DMS153 (cell line): Measurements from ENCODE around the gene WT1.

Experiments used
- DNase-seq: peaks from one replicate; lab custom pipeline; 2025; lab: John Stamatoyannopoulos, UW

Gene WT1

DNA sequence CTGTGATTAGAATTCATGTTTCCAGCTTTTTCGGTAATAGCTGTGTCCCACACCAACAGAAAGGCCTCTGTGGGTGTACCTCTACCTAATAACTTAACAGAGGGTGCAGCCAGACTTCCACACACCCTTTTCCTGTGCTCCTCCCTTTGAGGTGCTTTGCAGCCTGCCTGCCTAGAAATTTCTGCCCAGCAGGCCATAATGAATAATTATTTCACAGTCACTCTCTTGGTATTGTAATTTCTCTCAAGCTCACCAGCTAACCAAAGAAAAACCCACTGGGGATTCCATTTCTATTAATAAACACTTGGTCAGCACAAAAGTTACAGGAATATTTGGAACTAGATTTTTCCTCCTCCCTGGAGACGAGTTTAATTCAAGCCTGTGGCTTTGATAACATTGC is 13.3 kb downstream of the WT1 start:
- DNase-seq = no peak

DNA sequence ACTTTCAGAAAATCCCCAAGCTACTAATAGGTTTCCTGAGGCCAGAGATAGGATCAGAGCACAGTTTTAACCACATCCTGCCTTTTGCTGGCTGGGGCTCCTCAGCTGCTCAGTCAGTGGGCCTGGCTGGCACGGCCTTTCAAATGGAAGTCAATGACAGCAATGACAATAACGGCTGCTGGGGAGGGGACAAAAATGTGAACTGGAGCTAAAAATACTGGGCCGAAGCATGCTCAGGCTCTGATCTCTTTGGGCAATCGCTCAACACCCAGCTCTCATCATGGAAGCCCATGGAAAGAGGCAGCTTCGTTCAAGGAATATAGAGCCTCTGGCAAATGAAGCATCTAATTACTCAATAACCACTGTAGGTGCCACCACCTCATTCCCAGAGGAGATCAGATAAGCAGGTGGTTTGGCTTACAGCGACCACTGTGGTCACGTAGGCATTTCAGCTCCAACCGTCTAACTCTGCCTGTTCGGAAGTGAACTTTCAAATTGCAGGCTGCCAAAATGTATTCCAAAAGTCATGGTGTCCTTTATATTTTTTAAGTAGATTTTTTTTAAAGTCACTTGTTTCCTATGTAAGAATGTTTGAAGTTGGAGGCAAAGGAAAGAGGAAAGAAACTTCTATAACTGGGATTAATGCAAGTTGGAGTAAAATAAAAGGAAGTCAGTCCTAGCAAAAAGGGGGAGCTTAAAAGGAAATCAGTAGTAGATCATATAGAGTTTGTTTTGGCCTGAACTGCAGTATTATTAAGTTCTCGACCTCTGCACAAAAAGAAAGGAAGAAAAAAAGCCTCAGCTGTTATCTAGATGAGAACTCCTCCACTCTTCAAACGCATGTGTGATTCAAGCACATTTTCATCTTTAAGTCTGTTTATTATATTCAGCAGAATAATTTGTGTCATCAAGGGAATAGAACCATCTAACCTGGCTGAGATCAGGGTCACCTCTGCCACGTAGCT is 14.1 kb downstream of the WT1 start:
- no peak for DNase-seq

DNA sequence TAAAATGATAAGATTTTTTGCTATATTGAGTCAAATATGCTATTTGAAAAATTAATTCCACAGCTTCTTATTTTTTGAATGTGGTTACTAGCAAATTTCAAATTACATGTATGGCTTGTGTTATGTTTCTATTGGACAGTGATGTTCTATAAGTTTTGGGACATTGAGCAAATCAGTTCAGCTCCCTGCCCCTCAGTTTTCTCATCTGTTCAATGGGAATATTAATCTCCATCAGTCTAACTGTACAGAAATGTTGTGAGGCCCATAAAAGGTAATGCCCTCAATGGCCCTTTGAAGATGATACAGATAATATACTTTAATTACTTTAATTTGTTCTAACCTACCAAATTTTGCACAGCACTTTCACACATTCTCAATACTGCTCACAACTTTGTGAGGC is 15.2 kb downstream of the WT1 start:
- no peak for DNase-seq

DNA sequence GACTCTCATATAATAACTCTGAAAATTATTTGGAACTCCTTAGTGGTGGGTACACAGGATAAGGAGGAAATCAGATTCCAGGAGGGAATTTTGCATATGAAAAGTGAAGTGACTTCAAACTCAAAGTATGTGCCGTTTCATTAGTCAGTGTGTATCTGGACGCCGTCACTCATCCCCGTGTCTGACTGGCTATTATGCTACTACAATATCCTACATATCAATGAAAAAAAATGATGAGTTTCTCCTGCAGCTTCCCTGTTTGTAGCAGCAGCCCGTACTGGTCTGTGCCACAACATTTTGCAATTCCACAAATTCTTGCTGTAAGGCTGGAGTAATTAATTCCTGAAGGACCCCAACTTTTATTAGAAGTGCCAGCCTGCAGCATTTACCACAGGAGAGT is 16.5 kb downstream of the WT1 start:
- no peak for DNase-seq

DNA sequence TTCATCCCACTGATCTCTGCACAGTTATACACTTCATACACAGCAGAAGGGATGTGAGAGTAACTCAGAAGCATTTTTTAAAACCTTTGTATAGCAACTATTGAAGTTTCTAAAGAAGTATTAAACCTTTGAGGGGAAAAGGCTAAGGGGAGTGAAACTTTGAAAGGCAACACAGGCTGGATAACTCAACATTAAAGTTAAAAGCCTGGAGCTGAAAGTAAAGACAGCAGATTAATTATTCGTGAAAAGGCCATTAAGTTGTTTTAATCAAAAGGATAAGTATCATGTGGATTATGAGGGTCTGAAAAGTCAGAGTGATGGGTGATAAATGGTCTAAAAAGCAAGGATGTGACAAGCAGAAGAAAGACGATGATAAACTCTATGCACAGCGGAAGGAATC is 17.5 kb downstream of the WT1 start:
- no peak for DNase-seq

DNA sequence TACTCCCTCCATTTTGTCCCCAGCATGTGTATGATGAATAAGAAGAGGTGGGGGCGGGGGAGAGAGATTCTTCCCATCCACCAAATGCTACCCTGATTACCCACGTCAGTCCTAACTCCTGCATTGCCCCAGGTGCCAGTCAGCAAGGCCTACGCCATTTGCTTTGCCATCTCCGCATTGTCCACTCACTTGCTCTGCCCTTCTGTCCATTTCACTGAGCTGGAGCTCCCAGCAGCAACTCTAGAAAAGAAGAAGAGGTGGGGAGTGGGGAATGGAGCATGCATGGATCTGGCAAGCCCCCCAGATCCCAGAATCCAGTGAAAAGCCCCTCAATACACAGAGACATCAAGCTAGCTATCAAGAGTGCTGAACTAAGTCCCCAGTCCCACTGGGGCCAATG is 19.0 kb downstream of the WT1 start:
- no peak for DNase-seq

DNA sequence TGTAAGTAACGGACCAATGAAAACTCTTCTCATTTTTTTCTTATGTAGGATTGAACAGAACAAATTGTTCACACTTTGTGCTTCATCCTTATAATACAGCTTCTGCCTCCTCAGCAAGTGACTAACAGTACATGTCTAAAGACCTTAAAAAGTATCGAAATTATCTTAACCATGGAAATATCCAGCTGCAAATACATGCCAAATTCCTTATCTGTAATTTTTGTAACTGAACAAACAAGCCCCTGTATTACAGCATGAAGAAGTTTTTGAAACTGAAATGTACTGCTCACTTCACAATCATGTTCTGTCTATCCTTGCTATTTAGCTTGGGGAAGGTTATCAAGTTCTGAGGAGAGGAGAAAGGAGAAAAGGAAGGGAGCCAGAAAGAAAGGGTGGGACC is 20.4 kb downstream of the WT1 start:
- no peak for DNase-seq

DNA sequence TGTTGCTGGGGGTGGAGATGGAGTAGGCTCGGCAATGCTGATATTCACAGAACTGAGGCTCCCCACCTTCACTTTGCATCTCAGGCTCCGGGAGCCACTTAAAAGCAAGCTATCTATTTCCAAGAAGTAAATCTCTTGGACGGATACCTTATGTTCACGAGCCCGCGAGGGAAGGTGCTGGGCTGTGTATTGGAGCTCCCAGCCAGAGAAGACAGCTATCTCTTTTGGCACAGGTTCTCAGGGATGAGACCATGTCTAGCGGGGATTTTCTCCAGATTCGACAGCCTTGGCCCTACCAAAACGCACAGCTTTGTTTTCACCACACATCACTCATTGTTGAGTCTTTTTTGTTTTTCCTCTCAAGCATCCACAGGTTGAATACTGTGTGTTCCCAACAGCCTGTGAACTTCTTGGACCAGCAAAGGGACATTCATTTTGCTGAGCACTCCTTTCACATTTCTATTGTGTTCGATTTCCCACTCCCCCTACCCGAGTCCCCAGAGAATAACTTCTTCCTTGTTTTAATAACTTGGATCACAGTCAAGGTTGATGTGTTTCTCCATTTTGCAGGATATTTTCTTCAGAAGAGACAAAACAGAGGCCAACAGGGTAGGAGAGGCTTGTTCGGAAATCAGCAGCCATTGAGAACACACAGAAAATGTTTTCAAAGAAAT is 23.3 kb downstream of the WT1 start:
- no peak for DNase-seq

DNA sequence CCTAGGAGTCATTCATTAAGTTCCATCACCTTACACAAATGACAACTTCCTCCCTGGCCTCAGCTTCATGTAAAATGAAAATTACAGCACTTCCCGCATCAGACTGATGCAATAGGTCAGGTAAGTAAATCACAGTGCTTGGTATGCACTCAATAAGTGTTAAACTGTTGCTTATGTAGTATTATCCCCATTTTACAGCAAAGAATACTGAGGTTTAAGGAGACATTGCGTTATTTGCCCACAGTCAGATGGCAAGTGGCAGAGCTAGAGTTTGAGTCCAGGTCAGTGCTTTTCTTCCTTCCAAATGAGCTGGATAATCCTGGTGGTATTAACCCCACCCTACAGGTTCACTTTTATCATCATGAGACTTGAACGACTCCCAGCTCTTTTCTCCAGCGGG is 29.7 kb downstream of the WT1 start:
- no peak for DNase-seq

DNA sequence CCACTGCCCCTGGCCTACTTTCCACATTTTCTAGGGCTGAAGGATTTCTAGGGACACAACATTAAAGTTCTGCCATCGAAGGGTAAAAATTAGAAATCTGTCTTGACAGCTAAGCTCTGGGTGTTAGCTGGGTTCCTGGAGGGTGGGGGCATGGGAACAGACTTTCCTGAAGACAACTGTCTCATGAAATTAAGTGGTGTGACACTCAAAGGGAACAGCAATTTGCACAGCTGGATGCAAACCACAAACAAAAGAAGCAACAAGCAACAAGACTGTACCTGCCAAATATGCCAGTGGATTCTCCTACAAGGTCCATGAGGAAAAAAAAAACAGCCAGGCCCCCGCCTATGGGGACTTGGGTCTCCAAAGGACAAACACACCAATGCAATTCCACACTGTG is 32.5 kb downstream of the WT1 start:
- no peak for DNase-seq

DNA sequence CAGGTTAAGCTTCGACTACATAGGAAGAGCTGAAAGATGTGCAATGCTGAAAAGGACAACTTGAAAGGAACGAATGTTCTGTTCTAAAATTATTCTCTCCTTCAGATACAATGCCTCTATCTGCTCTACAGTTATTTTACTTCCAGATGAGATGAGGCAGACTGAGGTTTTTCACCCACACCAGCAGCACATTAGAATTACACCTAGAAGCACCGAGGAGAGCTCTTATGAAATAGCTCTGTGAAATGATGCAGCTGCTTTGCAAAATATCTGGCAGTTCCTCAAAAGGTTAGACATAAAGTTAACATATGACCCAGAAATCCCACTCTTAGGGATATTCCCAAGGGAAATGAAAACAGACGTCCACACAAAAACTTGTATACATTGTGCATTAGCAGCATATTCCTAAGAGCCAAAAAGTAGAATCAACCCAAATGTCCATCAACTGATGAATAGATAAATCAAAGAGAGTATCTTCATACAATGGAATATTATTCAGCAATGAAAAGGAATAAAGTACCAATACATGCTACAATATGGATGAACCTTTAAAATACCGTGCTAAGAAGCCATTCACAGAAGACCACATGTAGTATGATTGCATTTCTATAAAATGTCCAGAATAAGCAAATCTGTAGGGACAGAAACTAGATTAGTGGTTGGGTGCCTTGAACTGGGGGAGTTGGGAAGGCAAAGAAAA is 34.5 kb downstream of the WT1 start:
- no peak for DNase-seq

DNA sequence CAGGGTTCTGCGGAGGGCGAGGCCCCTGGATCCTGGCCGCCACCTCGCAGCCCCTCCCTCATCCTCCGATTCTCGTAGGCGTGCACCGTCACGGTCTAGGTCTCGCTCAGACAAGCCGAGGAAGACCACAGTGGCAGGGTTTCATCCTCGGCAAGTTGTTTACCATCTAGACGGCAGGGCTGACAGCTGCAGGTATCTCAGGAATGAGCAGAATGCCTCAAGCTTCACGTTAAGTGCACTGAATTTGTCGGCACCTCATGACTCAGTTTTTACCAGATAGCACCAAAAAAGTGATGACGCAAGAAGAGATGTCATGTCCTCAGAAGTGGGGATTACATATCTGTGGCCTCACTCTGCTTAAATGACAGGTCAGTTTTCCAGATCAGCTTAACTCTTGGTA is 35.1 kb downstream of the WT1 start:
- no peak for DNase-seq

DNA sequence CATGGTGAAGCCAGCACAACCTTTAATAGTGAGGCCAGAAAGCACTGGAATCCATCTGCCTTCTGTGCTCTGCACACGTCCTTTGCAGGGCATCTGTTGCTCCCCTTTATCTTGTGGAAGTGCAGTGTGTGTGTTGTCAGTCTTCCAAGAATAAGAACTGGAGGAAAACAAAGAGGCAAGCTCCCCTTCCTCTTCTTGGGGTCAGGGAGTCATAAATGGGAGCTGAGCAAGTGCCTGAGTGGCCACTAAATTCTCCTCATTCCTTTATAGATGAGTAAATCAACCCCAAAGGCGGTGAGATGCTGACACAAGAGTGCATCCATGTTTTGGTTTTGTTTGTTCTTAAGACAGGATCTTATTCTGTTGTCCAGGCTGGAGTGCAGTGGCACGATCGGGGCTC is 38.3 kb downstream of the WT1 start:
- no peak for DNase-seq

DNA sequence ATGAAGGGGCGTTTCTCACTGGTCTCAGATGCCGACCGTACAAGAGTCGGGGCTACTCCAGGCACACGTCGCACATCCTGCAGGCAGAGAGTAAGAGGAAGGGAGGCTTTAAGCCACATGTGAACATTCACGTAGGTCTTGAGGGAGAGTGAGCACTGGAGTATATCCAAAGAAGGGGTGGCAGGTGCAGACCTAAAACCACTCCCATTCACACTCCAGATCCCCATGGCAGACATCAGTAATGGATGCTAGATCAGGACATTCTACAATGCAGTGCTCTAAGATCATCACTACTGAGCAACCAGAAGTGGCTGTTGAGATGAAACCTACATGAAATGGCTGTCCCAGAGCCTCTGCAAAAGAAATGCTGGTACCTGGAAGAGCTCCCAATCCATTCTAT is 39.0 kb downstream of the WT1 start:
- DNase-seq = no peak

DNA sequence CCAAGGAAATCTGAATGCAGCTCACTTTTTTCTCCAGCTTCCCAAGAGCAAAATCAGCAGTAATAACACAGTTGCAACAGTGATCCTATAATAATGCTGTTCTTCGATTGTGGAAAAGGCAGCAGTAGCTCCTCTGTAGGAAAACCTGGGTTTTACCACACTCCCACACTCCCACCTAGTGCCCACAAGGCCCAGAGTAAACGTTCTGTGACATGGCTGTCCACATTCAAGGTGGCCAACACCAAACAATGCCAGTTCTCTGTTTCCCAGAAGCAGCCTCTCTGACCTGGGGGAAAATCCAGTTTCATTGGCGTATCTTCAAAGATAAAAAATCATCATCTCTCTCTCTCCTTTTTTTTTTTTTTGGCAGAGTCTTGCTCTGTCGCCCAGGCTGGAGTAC is 40.2 kb downstream of the WT1 start:
- no peak for DNase-seq

DNA sequence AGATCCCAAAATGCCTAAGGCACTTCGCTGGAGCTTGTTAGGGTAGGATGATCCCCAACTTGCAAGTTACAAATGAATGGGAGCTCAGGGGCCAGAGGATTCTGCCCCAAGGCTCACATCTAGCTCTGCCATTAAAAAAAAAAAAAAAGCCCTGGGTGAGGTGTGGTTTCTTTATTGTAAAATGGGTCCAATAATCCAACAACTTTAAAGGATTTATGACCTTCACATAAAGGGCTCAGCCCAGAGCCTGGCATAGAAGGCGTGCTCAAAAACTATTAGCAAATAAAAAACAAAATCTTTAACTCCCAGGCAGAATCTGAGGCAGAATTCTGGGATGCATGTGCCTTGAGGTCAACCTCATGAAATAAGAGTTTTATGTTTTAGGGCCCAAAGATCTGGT is 42.5 kb downstream of the WT1 start:
- DNase-seq = no peak

DNA sequence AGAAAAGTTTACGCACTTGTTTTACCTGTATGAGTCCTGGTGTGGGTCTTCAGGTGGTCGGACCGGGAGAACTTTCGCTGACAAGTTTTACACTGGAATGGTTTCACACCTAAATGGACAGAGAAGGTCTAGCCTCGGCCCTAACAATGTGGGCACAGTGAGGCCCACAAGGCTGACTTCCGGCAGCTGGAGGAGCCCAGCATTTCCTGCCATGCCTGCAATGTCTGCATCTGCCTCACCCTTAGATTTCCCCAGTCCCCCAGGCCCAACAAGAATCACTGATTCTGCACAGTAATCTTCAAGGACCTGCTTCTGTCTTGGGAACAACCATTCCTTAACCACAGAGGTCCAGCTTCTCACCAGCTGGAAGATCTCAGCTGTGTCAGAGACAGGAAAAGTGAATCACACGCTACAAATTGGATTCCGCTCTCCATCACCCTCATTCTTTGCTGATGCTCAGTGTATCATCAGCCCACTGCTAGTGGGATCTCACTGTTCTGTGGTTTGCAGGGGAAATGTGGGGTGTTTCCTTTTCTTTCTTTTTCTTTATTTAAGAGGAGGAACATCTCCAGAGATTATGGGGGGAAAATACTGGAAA is 43.3 kb downstream of the WT1 start:
- DNase-seq = no peak

DNA sequence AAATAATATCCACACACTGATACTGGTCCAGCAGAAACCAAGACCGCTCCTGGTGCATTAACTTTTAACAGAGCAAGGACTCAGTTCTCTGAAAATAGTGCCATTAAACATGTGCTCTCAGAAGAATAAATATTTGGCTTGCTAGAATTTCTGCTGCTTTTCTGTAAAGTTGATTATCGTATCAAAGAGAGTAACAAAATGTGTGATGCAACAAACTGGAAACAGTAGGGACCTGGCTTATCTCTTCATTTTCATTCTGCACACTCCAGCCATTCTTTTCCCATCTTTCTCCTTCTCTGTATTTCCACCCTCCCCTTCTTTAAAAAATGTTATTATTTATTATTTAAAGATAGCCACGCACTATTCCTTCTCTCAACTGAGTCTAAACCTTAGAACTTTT is 43.9 kb downstream of the WT1 start:
- no peak for DNase-seq

DNA sequence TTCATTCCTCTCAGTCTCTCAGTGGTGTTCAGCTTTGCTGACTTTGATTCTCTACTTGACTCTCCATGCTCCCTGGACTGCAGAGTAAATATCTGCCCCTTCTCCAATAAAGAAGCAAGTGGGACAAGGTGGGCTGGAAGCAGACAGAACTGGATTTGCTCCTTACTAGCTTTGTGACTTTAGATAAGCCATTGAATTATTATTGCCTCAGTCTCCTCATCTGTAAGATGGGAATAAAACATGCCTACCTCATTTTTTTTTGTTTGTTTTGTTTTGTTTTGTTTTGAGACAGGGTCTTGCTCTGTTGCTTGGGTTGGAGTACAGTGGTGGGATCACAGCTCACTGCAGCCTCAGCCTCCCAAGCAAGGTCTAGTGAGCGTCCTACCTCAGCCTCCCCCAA is 44.6 kb downstream of the WT1 start:
- no peak for DNase-seq

DNA sequence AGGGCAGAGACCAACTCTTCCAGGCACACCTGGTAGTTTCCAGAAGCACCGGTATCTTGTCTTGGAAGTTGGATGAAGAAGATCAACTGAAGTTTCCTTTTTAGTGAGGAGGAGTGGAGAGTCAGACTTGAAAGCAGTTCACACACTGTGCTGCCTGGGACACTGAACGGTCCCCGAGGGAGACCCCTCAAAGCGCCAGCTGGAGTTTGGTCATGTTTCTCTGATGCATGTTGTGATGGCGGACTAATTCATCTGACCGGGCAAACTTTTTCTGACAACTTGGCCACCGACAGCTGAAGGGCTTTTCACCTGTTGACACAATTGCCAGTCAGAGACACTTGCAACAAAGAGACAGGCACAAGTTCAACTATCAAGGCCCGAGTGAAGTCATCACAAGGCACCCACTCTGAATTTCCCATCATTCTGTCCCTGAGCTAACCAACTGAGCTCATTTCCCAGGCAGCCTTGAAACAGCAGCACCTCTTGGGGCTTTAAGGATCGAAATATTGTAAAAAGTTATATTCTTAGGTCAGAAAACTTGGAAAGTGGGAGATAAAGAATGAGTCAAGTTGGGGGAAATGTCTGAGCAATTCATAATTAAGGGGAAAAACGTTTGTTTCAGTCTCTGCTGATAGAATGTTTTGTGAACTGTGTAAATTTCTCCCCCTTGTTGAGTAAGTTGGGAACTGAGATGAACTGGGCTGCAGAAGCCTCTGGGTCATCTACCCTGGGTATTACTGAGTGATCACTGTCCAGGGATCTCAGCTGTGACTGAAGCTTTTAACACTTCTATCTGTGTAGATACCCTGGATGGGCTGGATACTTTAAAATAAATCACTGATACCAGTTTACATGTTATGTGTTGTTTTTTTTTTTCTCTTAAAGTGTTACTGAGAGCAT is 46.2 kb downstream of the WT1 start:
- no peak for DNase-seq

DNA sequence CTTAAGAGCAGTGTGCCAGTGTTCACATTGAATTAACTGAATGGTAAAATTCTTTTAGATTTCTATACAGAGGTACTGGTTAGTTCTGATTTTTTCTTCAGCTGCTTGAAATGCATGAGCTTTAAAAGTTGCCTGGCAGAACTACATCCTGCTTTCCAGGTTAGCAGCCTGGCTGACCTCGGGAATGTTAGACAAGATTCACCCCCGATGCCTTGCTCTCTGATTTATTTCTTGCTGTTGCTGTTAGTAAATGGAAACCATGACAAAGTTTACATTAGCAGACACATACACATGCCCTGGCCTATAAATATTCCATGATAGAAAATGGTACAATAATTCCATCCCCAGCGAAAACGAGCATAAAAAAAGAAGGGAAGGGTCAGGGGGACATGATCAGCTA is 47.0 kb downstream of the WT1 start:
- no peak for DNase-seq

DNA sequence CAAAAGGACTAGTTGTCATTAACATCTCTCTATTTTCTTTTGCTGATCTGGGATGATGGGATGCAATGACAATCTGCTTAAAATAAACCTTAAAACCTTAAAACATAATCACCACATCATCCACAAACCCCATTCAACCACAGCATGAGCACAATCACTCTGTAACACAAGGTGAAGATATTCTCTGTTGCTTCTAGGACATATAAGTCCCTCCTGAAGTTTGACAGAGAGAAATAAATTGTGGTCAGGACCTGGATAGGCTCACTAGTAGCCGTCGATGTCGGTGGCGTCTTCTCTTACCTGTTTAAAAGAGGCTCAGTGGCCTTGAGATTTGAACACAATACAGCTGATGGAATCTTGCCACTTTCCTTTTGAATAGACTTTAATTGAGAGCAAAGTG is 47.9 kb downstream of the WT1 start:
- no peak for DNase-seq
